ENCODE data around the gene NGEF.
"Not testable (repeated sequence)": the region's sequence is repeated elsewhere in the genome, so short reads cannot be mapped to it uniquely, and the experiment has no call there.

GRCh38 chr2:232907718-232908085 lies 105.4 kb downstream of the NGEF start:
- TF ChIP-seq CTCF (IDR thresholded peaks at IDR 0.05; ENCODE audit: insufficient read depth, low read length); POLR2AphosphoS5 (IDR thresholded peaks at IDR 0.05; ENCODE audit: low read depth); REST (IDR thresholded peaks at IDR 0.05; ENCODE audit: insufficient replicate concordance, low read depth); SPI1 (IDR thresholded peaks at IDR 0.05; ENCODE audit: borderline replicate concordance, low read depth): not testable (repeated sequence)
